ENCODE results near the gene CCDC68.

The CCDC68 gene

GRCh38 chr18:54962919-54963645 is 3.8 kb upstream of the CCDC68 start:
- H3K4me3 ChIP-seq (ENCODE audit: low read length, poor library complexity, severe bottlenecking), result no peak overlapping the region
- no peaks in the 10 kb centered on the region for H3F3A ChIP-seq (ENCODE audit: low read depth)
- no peaks in the 10 kb centered on the region for H3K9me3 ChIP-seq (ENCODE audit: insufficient read depth, low read depth, low read length)
- H3K79me2 ChIP-seq (ENCODE audit: insufficient read depth, low read length), result no peaks in the 10 kb centered on the region
- no peak overlapping the region for H2AFZ ChIP-seq (ENCODE audit: low read length)
- no peaks in the 10 kb centered on the region for H3K4me1 ChIP-seq (ENCODE audit: insufficient read depth, low read length, poor library complexity, severe bottlenecking)
- no peaks in the 10 kb centered on the region for H3K9me2 ChIP-seq (replicated peaks; ENCODE audit: low read depth, low read length)
- no peak for TF ChIP-seq CTCF (conservative IDR thresholded peaks at IDR 0.05; ENCODE audit: low read length)
- H3K36me3 ChIP-seq (ENCODE audit: insufficient read depth, low read length), result no peaks in the 10 kb centered on the region
- no peak overlapping the region for H3K9ac ChIP-seq (ENCODE audit: low read depth, low read length, poor library complexity, severe bottlenecking)
- no peaks in the 10 kb centered on the region for H3K27me3 ChIP-seq (ENCODE audit: insufficient read depth, low read length, poor library complexity, severe bottlenecking)
- no peaks in the 10 kb centered on the region for H4K20me1 ChIP-seq (ENCODE audit: insufficient read depth, low read length, poor library complexity, severe bottlenecking)
- no peak overlapping the region for H3K4me2 ChIP-seq (ENCODE audit: low read depth, low read length, poor library complexity, severe bottlenecking)

GRCh38 chr18:54961868-54962267 is 2.6 kb upstream of the CCDC68 start:
- Histone ChIP-seq H3K9me2 (replicated peaks; ENCODE audit: low read depth, low read length) (no peaks in the 10 kb centered on the region), H3K9ac (ENCODE audit: low read depth, low read length, poor library complexity, severe bottlenecking) (no peak overlapping the region), H2AFZ (ENCODE audit: low read length) (0 out of 2 replicates have a peak overlapping the region, but pooled peaks have one; percentile 9), H3K9me3 (ENCODE audit: insufficient read depth, low read depth, low read length) (no peaks in the 10 kb centered on the region), H3F3A (ENCODE audit: low read depth) (no peaks in the 10 kb centered on the region), H3K27me3 (ENCODE audit: insufficient read depth, low read length, poor library complexity, severe bottlenecking) (no peaks in the 10 kb centered on the region), H3K4me1 (ENCODE audit: insufficient read depth, low read length, poor library complexity, severe bottlenecking) (no peaks in the 10 kb centered on the region), H3K79me2 (ENCODE audit: insufficient read depth, low read length) (no peaks in the 10 kb centered on the region), H3K36me3 (ENCODE audit: insufficient read depth, low read length) (no peaks in the 10 kb centered on the region), H4K20me1 (ENCODE audit: insufficient read depth, low read length, poor library complexity, severe bottlenecking) (no peaks in the 10 kb centered on the region), H3K4me2 (ENCODE audit: low read depth, low read length, poor library complexity, severe bottlenecking) (no peak overlapping the region), H3K4me3 (ENCODE audit: low read length, poor library complexity, severe bottlenecking) (no peak overlapping the region)
- TF ChIP-seq EZH2phosphoT487 (IDR thresholded peaks at IDR 0.05; ENCODE audit: borderline replicate concordance) (no peak), CTCF (conservative IDR thresholded peaks at IDR 0.05; ENCODE audit: low read length) (no peak)

- no peaks in the 10 kb centered on the region for H3K4me1 ChIP-seq (ENCODE audit: insufficient read depth, low read length, poor library complexity, severe bottlenecking)
Measured at GRCh38 chr18:54961016-54961423, 1.8 kb upstream of the CCDC68 start.

More at GRCh38 chr18:54961016-54961423, 1.8 kb upstream of the CCDC68 start:
- Histone ChIP-seq H3K36me3 (ENCODE audit: insufficient read depth, low read length) (no peaks in the 10 kb centered on the region), H3K4me3 (ENCODE audit: low read length, poor library complexity, severe bottlenecking) (no peak overlapping the region), H3K27me3 (ENCODE audit: insufficient read depth, low read length, poor library complexity, severe bottlenecking) (no peaks in the 10 kb centered on the region), H3K4me2 (ENCODE audit: low read depth, low read length, poor library complexity, severe bottlenecking) (no peak overlapping the region), H4K20me1 (ENCODE audit: insufficient read depth, low read length, poor library complexity, severe bottlenecking) (no peaks in the 10 kb centered on the region), H3K9me3 (ENCODE audit: insufficient read depth, low read depth, low read length) (no peaks in the 10 kb centered on the region), H3K9ac (ENCODE audit: low read depth, low read length, poor library complexity, severe bottlenecking) (no peak overlapping the region), H2AFZ (ENCODE audit: low read length) (0 out of 2 replicates have a peak overlapping the region, but pooled peaks have one; percentile 8), H3F3A (ENCODE audit: low read depth) (no peaks in the 10 kb centered on the region), H3K79me2 (ENCODE audit: insufficient read depth, low read length) (no peaks in the 10 kb centered on the region), H3K9me2 (replicated peaks; ENCODE audit: low read depth, low read length) (no peaks in the 10 kb centered on the region)
- no peak for TF ChIP-seq CTCF (conservative IDR thresholded peaks at IDR 0.05; ENCODE audit: low read length)
- TF ChIP-seq EZH2phosphoT487 (IDR thresholded peaks at IDR 0.05; ENCODE audit: borderline replicate concordance), result no peak

All from Loucy (cell line).